ENCODE measurements around the gene PKD1L1. TPM values are rescaled to one million over a fixed set of nuclear protein-coding genes. Genes with fewer than 3 reads are reported as not detected.

The PKD1L1 gene
- total RNA-seq, 4 donors from 2014 or later: 0.06 to 0.19 (median 0.13) TPM; not detected in 1

DNA sequence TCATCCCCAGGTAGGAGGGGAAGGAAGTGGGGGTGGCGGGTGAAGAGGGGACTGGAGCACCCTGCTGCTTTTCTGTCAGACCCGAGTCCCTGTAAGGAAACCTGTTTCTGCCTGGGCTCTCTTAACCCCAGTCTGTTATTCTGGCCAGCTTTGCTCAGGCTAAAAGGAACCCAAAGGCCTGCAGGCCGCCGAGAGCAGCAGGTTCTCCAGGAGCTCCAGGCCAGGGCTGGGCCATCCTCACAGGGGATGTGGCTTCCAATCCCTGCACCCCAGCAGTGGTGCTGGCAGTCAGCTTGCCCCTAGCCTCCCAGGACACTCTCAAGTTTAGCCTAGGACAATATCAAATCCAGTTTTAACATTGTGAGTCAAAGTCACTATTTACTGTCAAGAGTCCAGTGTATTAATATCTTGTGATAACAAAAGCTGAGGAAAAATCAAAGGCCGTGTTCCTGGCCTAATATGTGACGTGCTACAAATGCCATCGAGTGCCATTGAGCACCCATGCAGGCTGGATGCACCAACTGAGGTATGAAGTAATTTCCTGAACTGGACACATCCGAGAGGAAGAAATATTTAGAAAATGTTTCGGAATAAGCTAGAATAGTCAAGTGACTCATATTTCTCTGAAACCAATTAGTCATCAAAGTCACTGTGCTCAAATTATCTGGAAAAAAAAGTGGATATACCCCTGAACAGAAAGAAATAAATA is 7.0 kb downstream of the PKD1L1 start:
- TF ChIP-seq, protein P1, sequence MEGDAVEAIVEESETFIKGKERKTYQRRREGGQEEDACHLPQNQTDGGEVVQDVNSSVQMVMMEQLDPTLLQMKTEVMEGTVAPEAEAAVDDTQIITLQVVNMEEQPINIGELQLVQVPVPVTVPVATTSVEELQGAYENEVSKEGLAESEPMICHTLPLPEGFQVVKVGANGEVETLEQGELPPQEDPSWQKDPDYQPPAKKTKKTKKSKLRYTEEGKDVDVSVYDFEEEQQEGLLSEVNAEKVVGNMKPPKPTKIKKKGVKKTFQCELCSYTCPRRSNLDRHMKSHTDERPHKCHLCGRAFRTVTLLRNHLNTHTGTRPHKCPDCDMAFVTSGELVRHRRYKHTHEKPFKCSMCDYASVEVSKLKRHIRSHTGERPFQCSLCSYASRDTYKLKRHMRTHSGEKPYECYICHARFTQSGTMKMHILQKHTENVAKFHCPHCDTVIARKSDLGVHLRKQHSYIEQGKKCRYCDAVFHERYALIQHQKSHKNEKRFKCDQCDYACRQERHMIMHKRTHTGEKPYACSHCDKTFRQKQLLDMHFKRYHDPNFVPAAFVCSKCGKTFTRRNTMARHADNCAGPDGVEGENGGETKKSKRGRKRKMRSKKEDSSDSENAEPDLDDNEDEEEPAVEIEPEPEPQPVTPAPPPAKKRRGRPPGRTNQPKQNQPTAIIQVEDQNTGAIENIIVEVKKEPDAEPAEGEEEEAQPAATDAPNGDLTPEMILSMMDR (IDR thresholded peaks at IDR 0.05): no peak
- TF ChIP-seq POLR2A (IDR thresholded peaks at IDR 0.05): no peak
- Histone ChIP-seq H3K36me3 (no peaks in the 10 kb centered on the region), H3K9me3 (no peaks in the 10 kb centered on the region), H3K27ac (peak overlapping the region; percentile 60 to 85 (median 72)), H3K4me1 (peaks cover 0 to 12% (median 9%) of the 10 kb centered on the region in 3 donors), H3K4me3 (no peak overlapping the region), H3K27me3 (no peaks in the 10 kb centered on the region)
- 45 to 55% methylated on average over 9 of the region's 9 CpGs for WGBS, 2 donors
- no peak for DNase-seq
- intact Hi-C loops (cut with DNase I): no loop called here

DNA sequence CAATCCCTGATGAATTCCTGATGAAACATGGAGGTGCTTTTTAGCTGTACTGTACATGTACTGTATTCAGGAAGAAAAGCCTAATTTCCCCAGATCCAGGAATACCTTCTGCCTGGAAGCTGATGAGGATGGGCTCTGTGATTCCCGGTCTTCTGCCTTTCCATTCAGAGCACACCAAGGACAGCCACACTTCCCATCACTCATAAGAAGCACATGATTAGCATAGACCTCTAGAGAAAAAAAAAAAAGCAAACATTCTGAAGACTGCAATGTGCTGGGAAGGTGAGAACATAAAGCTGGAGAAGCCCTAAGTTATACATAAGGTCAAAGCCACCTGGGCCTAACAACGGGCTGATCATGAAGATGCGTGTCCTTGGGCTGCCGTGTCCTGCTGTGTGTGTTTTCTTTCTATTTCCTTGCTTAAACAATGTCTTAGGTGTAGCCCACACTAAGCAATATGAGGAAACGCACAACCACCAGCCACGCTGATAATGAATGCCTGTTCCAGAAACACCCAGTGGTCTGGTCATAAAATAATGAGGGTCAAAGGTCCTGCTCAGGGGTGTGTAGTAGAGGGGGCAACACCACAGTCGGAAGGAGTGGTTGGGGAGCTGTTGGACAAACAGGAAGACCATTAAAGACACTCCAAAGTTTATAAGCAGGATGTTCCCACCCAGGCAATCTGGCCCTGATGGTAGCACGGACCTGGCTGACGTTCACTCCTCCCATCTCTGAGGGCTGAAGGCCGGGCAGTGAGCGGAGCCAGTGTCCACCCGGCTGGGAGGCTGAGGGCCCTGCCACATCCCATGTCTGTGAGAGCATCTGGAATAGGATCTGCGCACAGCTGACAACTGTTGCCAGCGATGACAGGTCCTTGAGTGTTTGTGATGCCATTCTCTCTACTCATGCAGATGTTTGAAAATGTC is 7.9 kb downstream of the PKD1L1 start:
- WGBS, 2 donors: 78 to 82% methylated on average over 8 to 9 of the region's 14 CpGs
- Histone ChIP-seq H3K27ac (peak overlapping the region; percentile 60 to 85 (median 72)), H3K4me1 (peaks cover 0 to 12% (median 9%) of the 10 kb centered on the region in 3 donors), H3K9me3 (no peaks in the 10 kb centered on the region), H3K4me3 (no peak overlapping the region), H3K27me3 (no peaks in the 10 kb centered on the region), H3K36me3 (no peaks in the 10 kb centered on the region)
- intact Hi-C loops (cut with DNase I): no loop called here
- DNase-seq: no peak
- TF ChIP-seq POLR2A (IDR thresholded peaks at IDR 0.05): no peak
- TF ChIP-seq, protein P1 (IDR thresholded peaks at IDR 0.05): no peak

DNA sequence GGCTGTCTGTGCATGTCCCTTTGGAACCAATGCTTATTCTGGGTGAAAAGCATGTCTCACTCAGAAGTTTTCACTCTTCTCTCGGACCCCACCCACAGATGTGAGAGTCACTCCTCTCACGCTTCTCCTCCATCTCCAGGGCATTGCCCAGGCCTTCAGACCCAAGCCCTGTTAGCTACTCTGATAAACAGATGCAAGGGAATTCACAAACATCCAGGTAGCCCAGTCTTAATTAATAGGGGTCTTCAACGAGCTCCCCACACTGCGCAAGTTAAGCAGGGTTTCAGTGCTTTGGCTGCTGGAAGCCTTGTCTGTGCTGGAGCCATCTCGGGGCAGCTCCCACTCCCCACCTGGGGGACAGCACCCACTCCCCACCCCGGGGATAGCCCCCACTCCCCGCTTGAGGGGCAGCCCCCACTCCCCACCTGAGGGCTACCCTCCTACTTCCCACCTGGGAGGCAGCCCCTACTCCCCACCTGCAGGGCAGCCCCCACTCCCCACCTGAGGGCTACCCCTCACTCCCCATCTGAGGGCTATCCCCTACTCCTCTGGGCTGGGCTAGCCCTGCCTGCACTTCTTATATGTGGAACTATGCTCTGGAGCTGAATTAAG is 8.7 kb downstream of the PKD1L1 start:
- DNase-seq: no peak
- no peak for TF ChIP-seq POLR2A (IDR thresholded peaks at IDR 0.05)
- TF ChIP-seq, protein P1 (IDR thresholded peaks at IDR 0.05): no peak
- 89 to 90% methylated on average over 2 to 7 of the region's 7 CpGs for WGBS, 2 donors
- intact Hi-C loops (cut with DNase I): no loop called here
- H3K4me1 ChIP-seq: peaks cover 0 to 12% (median 9%) of the 10 kb centered on the region in 3 donors
- H3K4me3 ChIP-seq: no peak overlapping the region
- H3K27ac ChIP-seq: peak overlapping the region in 3 of 4 donors; percentile 4 to 85 (median 78)
- H3K27me3 ChIP-seq: no peaks in the 10 kb centered on the region
- no peaks in the 10 kb centered on the region for H3K36me3 ChIP-seq
- no peaks in the 10 kb centered on the region for H3K9me3 ChIP-seq

DNA sequence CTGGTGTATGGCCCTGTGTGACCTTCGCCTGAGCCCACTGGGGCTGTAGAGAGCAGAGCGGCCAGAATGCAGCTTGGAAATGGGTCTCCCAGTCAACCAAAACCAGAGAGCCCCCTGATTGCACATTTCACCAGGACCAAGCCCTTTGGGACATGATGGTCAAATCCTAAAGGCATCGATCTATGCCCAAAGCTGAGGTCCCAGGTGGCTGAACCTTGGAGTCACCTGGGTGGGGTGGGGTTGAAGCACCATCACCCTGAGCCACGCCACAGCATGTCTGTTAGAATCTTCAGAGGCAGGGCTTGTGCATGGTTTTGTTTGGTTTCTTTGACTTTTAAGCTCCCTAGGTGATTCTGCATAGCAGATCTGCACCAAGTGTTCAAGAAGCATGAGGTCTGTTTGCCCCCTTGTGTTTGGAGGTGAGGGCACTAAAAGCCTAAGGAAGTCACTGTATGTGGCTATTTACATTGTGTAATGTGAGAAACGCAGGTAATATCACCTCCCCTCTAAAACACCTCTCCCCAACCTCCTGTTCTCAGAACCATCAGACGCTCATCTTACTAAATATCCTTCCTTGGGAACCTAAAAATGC is 9.6 kb downstream of the PKD1L1 start:
- no peak for DNase-seq
- 83 to 94% methylated on average over 5 to 6 of the region's 6 CpGs for WGBS, 2 donors
- TF ChIP-seq, protein P1 (IDR thresholded peaks at IDR 0.05): no peak
- TF ChIP-seq POLR2A (IDR thresholded peaks at IDR 0.05): no peak
- peaks cover 0 to 12% (median 9%) of the 10 kb centered on the region in 3 donors for H3K4me1 ChIP-seq
- H3K36me3 ChIP-seq: no peaks in the 10 kb centered on the region
- H3K4me3 ChIP-seq: no peak overlapping the region
- H3K9me3 ChIP-seq: no peaks in the 10 kb centered on the region
- no peak overlapping the region for H3K27ac ChIP-seq
- H3K27me3 ChIP-seq: no peaks in the 10 kb centered on the region
- intact Hi-C loops (cut with DNase I): no loop called here
